ENCODE results near the gene TRAIP. TPM values are rescaled to one million over a fixed set of nuclear protein-coding genes. Genes with fewer than 3 reads are reported as not detected.

Gene TRAIP
- polyA plus RNA-seq, 4 donors = 7.6 to 11.8 (median 10.9) TPM

Other genes starting within 250 kb of the TRAIP start
- 100 to 1,000 TPM in 3 of 4 donors, 10 to 100 TPM in 1; 76.0 to 158 (median 140) TPM for gene APEH, start 182.2 kb downstream of the TRAIP start, polyA plus RNA-seq (ENCODE audit: insufficient read length in 4 of 4)
- 100 to 1,000 TPM in 2 of 4 donors, 10 to 100 TPM in 2; 33.6 to 347 (median 113) TPM for gene MST1, start 167.1 kb downstream of the TRAIP start, polyA plus RNA-seq (ENCODE audit: insufficient read length in 4 of 4)
- gene RNF123, start 167.0 kb downstream of the TRAIP start, polyA plus RNA-seq (ENCODE audit: insufficient read length in 4 of 4) = 10 to 100 TPM; 31.1 to 38.6 (median 34.9) TPM
- gene AMIGO3, start 136.9 kb downstream of the TRAIP start, polyA plus RNA-seq (ENCODE audit: insufficient read length in 4 of 4) = 1 to 10 TPM in 3 of 4 donors, under 1 TPM in 1; 0.83 to 1.7 (median 1.3) TPM
- gene GMPPB, start 132.6 kb downstream of the TRAIP start, polyA plus RNA-seq (ENCODE audit: insufficient read length in 4 of 4) = 10 to 100 TPM; 12.8 to 19.4 (median 14.1) TPM
- gene IP6K1, start 70.0 kb downstream of the TRAIP start, polyA plus RNA-seq (ENCODE audit: insufficient read length in 4 of 4) = 10 to 100 TPM; 50.3 to 55.6 (median 51.6) TPM
- under 1 TPM in 1 of 4 donors, not detected in 3; 0.12 TPM for gene CDHR4, start 56.7 kb downstream of the TRAIP start, polyA plus RNA-seq (ENCODE audit: insufficient read length in 4 of 4)
- gene INKA1, start 53.3 kb downstream of the TRAIP start, polyA plus RNA-seq (ENCODE audit: insufficient read length in 4 of 4) = 10 to 100 TPM in 3 of 4 donors, 1 to 10 TPM in 1; 8.9 to 16.7 (median 12.2) TPM
- gene UBA7, start 42.6 kb downstream of the TRAIP start, polyA plus RNA-seq (ENCODE audit: insufficient read length in 4 of 4) = 10 to 100 TPM; 34.5 to 87.7 (median 45.3) TPM
- under 1 TPM; 0.13 to 0.29 (median 0.19) TPM for gene CAMKV, start 13.3 kb upstream of the TRAIP start, polyA plus RNA-seq (ENCODE audit: insufficient read length in 4 of 4)
- 1 to 10 TPM; 1.2 to 2.6 (median 1.8) TPM for gene MST1R, start 47.3 kb upstream of the TRAIP start, polyA plus RNA-seq (ENCODE audit: insufficient read length in 4 of 4)
- 1 to 10 TPM; 7.6 to 10.0 (median 8.1) TPM for gene MON1A, start 73.2 kb upstream of the TRAIP start, polyA plus RNA-seq (ENCODE audit: insufficient read length in 4 of 4)
- gene RBM6, start 83.6 kb upstream of the TRAIP start, polyA plus RNA-seq (ENCODE audit: insufficient read length in 4 of 4) = 100 to 1,000 TPM; 124 to 201 (median 133) TPM
- gene RBM5, start 232.4 kb upstream of the TRAIP start, polyA plus RNA-seq (ENCODE audit: insufficient read length in 4 of 4) = 100 to 1,000 TPM; 225 to 397 (median 268) TPM

All from left renal pelvis (tissue), 4 donors.